ENCODE results near the gene SPINT1. TPM values are rescaled to one million over a fixed set of nuclear protein-coding genes. Genes with fewer than 3 reads are reported as not detected.

Gene SPINT1
- total RNA-seq, 1 donor from 2014 or later: 6.0 TPM

DNA sequence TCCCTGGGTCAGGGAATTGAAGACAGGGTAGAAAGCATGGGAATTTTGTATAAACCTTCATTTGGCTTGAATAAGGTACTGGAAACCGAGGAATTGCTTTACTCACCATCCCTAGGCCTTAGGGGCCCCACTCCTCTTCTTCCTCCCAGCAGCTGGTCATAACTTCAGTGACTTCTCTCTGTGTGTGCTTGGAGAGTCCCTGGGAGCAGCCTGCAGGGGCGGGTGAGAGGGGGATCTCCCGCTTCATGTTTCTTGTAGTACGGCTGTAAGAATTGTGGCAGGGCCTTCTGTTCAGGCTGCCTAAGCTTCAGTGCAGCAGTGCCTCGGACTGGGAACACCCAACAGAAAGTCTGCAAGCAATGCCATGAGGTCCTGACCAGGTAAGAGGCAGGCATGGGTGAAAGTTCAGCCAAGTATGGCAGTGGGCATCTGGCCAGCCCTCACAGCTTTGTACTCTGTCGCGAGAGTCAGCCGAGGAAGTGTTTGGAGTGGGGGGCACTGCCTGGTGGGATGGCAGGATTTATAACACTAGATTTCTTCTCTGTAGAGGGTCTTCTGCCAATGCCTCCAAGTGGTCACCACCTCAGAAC is 34.9 kb upstream of the SPINT1 start:
- H3K4me1 Mint-ChIP-seq (ENCODE audit: low read depth, unreplicated experiment): peaks cover 11% of the 10 kb centered on the region
- H3K36me3 Mint-ChIP-seq (ENCODE audit: unreplicated experiment): no peaks in the 10 kb centered on the region
- H3K27ac Mint-ChIP-seq (ENCODE audit: unreplicated experiment): no peak overlapping the region
- no peak overlapping the region for H3K4me3 Mint-ChIP-seq (ENCODE audit: unreplicated experiment)
- peaks cover 7% of the 10 kb centered on the region for H3K27me3 Mint-ChIP-seq (ENCODE audit: unreplicated experiment)
- peaks cover 7% of the 10 kb centered on the region for H3K9me3 Mint-ChIP-seq (ENCODE audit: unreplicated experiment)
- TF ChIP-seq, protein P1, sequence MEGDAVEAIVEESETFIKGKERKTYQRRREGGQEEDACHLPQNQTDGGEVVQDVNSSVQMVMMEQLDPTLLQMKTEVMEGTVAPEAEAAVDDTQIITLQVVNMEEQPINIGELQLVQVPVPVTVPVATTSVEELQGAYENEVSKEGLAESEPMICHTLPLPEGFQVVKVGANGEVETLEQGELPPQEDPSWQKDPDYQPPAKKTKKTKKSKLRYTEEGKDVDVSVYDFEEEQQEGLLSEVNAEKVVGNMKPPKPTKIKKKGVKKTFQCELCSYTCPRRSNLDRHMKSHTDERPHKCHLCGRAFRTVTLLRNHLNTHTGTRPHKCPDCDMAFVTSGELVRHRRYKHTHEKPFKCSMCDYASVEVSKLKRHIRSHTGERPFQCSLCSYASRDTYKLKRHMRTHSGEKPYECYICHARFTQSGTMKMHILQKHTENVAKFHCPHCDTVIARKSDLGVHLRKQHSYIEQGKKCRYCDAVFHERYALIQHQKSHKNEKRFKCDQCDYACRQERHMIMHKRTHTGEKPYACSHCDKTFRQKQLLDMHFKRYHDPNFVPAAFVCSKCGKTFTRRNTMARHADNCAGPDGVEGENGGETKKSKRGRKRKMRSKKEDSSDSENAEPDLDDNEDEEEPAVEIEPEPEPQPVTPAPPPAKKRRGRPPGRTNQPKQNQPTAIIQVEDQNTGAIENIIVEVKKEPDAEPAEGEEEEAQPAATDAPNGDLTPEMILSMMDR (IDR thresholded peaks at IDR 0.05; ENCODE audit: partially characterized antibody, unreplicated experiment): no peak
- no peak for DNase-seq

DNA sequence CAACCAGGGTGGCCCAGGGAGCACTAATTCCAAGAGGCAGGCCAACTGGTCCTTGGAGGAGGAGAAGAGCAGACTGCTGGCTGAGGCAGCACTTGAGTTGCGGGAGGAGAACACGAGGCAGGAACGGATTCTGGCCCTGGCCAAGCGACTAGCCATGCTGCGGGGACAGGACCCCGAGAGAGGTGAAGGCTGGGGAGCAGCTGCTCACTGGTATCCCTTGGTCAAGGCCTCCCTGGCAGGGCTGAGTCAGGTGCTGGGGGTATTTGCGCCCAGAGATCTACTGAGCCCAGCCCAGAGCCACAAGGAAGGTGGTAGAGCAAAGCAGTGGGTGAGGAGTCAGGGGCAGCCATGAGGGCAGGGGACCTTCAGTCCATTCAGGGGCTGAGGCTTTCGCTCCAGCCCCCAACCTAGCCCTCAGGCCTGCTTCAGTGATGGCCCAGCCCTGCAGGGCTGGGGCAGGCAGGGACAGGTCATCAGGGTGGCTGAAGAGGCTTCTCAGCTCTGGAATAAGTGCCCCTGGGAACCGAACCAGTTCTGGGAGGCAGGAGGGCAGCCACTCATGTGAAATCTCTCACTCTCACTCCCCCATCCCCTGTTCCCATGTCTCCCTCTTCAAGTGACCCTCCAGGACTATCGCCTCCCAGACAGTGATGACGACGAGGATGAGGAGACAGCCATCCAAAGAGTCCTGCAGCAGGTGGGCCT is 31.0 kb upstream of the SPINT1 start:
- peaks cover 4% of the 10 kb centered on the region for H3K9me3 Mint-ChIP-seq (ENCODE audit: unreplicated experiment)
- no peak overlapping the region for H3K27ac Mint-ChIP-seq (ENCODE audit: unreplicated experiment)
- no peak overlapping the region for H3K4me3 Mint-ChIP-seq (ENCODE audit: unreplicated experiment)
- no peaks in the 10 kb centered on the region for H3K27me3 Mint-ChIP-seq (ENCODE audit: unreplicated experiment)
- H3K4me1 Mint-ChIP-seq (ENCODE audit: low read depth, unreplicated experiment): peaks cover 5% of the 10 kb centered on the region
- DNase-seq: no peak
- H3K36me3 Mint-ChIP-seq (ENCODE audit: unreplicated experiment): peaks cover 4% of the 10 kb centered on the region
- TF ChIP-seq, protein P1 (IDR thresholded peaks at IDR 0.05; ENCODE audit: partially characterized antibody, unreplicated experiment): no peak

DNA sequence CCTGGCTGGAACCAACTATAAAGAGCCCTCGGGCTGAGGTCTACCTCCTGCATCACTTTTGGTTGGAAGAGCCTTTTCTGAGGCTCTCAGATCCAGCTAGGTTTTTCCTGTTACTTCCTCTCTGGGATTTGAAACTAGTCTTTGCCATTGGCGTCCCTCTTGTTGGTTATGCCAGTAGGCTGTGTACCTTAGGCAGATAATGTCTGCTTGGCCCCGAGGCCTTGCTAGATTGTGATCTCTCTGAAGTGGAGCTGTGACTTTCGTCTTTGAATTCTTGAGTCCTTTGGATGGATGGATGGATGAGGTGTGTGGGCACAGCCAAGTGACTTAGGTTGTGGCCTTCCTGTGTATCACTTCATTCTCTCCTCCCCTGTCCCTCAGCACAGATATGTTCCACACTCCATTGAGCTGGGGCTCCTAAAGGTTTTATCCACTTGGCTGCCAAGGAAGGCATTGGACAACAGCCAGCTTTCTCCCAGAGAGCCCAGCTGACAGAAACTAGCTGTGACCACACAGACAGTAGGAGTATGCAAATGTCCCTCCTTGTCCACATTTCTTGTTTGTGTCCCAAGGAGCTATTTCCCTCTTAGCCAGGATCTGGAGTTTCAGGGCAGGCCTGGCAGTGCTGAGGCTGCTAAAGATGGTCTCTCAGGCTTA is 28.7 kb upstream of the SPINT1 start:
- no peak overlapping the region for H3K4me3 Mint-ChIP-seq (ENCODE audit: unreplicated experiment)
- no peak for DNase-seq

DNA sequence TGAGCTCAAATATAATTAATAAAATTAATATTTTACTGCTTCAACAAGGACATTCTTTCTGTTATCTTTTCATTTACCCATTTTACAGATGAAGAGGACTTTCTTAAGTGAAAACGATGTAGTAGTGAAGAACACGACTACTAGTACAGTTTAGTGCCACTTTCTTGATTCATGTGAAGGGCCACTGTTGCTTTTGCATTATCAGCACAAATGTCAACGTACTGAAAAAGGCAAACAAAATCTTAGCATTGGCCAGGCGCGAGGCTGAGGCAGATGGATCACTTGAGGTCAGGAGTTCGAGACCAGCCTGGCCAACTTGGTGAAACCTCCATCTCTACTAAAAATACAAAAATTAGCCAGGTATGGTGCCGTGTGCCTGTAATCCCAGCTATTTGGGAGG is 24.8 kb upstream of the SPINT1 start:
- H3K27me3 Mint-ChIP-seq (ENCODE audit: unreplicated experiment): no peaks in the 10 kb centered on the region
- TF ChIP-seq, protein P1 (IDR thresholded peaks at IDR 0.05; ENCODE audit: partially characterized antibody, unreplicated experiment): no peak
- H3K4me1 Mint-ChIP-seq (ENCODE audit: low read depth, unreplicated experiment): no peaks in the 10 kb centered on the region
- no peak overlapping the region for H3K27ac Mint-ChIP-seq (ENCODE audit: unreplicated experiment)
- H3K36me3 Mint-ChIP-seq (ENCODE audit: unreplicated experiment): peaks cover 4% of the 10 kb centered on the region
- peaks cover 2% of the 10 kb centered on the region for H3K9me3 Mint-ChIP-seq (ENCODE audit: unreplicated experiment)
- DNase-seq: no peak
- H3K4me3 Mint-ChIP-seq (ENCODE audit: unreplicated experiment): no peak overlapping the region

More for the DNA sequence above, 28.7 kb upstream of the SPINT1 start:
- Mint-ChIP-seq H3K9me3 (ENCODE audit: unreplicated experiment) (peaks cover 2% of the 10 kb centered on the region), H3K27ac (ENCODE audit: unreplicated experiment) (no peak overlapping the region), H3K36me3 (ENCODE audit: unreplicated experiment) (peaks cover 4% of the 10 kb centered on the region), H3K27me3 (ENCODE audit: unreplicated experiment) (no peaks in the 10 kb centered on the region), H3K4me1 (ENCODE audit: low read depth, unreplicated experiment) (no peaks in the 10 kb centered on the region)
- TF ChIP-seq, protein P1 (IDR thresholded peaks at IDR 0.05; ENCODE audit: partially characterized antibody, unreplicated experiment): no peak

DNA sequence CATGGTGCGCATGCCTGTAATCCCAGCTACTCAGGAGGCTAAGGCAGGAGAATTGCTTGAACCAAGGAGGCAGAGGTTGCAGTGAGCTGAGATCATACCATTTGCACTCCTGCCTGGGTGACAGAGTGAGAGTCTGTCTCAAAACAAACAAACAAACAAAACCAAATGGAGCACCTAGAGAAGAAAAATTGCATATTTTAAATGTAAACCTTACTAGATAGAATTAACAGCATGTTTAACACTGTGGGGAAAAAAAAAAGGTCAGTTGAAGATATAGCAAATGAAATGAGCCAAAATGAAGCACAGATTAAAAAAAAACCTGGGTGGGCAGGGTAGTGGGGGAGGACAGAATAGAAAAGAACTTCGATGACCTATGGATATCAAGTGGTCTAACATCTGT is 22.7 kb upstream of the SPINT1 start:
- Mint-ChIP-seq H3K36me3 (ENCODE audit: unreplicated experiment) (no peaks in the 10 kb centered on the region), H3K4me3 (ENCODE audit: unreplicated experiment) (no peak overlapping the region), H3K9me3 (ENCODE audit: unreplicated experiment) (no peaks in the 10 kb centered on the region), H3K27me3 (ENCODE audit: unreplicated experiment) (peaks cover 2% of the 10 kb centered on the region), H3K4me1 (ENCODE audit: low read depth, unreplicated experiment) (no peaks in the 10 kb centered on the region), H3K27ac (ENCODE audit: unreplicated experiment) (no peak overlapping the region)
- no peak for DNase-seq
- TF ChIP-seq, protein P1 (IDR thresholded peaks at IDR 0.05; ENCODE audit: partially characterized antibody, unreplicated experiment): no peak

Measured in glutamatergic neuron (in vitro differentiated cells).